DMS53 (cell line): Measurements from ENCODE around the gene NPHP4.

Experiments
- DNase-seq: peaks from one replicate; lab custom pipeline; 2025; lab: John Stamatoyannopoulos, UW

The NPHP4 gene

DNA sequence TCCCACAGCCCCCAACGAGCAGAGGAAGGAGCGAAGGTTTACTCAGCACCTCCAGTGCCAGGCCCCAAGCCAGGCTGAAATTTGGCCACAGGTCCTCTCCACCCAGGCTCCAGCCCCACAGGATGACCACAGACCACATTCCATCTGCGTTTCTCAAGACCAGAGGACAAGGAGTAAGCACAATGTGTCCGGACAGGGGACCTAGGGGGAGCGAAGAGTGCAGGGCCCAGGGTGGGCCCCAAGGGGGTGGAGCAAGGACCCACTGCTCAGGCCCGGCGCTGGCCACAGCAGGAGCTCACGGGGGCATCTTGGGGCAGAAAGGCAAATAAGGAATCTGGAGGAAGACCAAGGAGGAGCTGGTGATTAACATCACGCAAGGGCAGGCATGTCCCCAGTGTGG, 100.5 kb downstream of the NPHP4 start:
- DNase-seq = no peak

DNA sequence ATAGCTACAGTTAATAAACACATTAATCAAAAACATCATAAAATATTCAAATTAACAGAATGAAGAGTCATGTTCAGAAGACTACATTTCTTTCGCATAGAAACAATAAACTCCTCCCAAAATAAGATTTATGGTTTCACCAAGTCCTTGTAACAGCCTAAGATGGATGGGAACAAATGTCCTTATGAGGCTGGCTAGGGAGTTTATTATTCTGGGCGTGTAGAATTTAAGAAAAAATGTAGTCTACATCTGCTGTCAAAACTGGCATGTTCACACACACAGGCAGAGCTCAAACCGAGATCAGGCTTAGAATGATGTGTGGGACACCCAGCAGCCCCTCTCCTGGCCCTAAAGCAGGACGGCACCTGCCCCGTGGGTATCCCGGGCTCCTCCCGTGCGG, 101.1 kb downstream of the NPHP4 start:
- no peak for DNase-seq

- no peak for DNase-seq
These were observed 101.7 kb downstream of the NPHP4 start for GRCh38 chr1:5890346-5891106.

DNA sequence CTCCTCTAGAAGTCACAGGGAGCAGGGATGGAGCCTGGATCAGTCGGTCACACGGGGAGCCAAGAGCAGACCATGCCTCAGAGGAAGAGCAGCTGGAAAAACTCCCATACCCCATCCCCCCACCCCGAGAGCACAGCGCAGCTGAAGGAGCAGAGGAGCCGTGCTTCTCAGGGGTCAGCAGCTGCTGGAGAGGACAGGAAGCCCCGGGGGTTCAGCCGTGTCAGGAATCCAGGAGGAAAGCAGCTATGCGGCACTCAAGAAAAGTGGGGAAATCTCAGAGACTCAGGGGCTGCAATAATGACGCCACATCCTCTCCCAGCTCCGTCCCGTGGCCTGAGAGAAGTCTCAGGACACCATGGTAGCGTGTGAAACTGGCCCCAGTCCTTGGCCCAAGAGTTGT, 102.3 kb downstream of the NPHP4 start:
- no peak for DNase-seq

DNA sequence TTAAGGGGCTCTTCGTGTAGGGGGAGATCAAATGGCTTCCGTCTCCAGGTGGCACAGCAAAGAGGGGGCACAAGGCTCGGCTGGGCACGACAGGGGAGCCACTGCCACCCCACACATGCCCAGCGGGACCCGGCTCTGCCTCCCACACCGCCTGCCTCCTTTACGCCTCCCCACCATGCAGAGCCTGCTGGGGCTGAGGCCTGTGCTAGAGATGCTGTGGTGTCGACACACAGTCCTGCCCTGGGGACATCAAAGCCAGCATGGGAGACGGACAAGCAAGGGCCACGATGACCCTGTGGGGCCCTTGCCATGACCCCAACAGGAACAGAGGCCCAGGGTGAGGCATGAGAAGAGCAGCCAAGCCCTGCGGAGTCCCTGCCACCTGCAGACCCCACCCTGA, 102.8 kb downstream of the NPHP4 start:
- DNase-seq = no peak

GRCh38 chr1:5888606-5889211, 103.5 kb downstream of the NPHP4 start:
- DNase-seq = no peak

- DNase-seq = no peak
These were observed 104.3 kb downstream of the NPHP4 start for GRCh38 chr1:5887971-5888361.

GRCh38 chr1:5887349-5887970, 104.8 kb downstream of the NPHP4 start:
- no peak for DNase-seq

- no peak for DNase-seq
These were observed 105.5 kb downstream of the NPHP4 start for GRCh38 chr1:5886541-5887348.

DNA sequence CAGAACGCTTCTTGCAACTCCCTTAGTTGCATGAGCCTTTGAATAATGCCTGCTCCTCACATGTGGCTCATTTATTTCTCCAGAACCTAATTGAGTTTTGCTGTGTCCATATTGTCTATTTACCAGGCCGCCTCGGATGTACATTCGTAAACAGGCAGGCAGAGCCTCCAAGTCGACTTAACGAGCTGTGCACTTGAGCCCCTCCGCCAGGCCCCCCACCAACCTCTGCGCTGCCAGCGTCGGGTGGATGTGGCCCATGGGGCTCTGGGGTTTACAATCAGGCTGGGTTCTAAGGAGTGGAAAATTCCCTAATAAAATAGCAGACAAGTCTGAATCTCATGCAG, 106.1 kb downstream of the NPHP4 start:
- DNase-seq = no peak

GRCh38 chr1:5885471-5886139, 106.6 kb downstream of the NPHP4 start:
- DNase-seq = no peak

- no peak for DNase-seq
These were observed 108.1 kb downstream of the NPHP4 start for GRCh38 chr1:5884110-5884509.

GRCh38 chr1:5883129-5884048, 108.8 kb downstream of the NPHP4 start:
- DNase-seq = no peak

- DNase-seq = no peak
These were observed 109.7 kb downstream of the NPHP4 start for GRCh38 chr1:5882367-5883128.

DNA sequence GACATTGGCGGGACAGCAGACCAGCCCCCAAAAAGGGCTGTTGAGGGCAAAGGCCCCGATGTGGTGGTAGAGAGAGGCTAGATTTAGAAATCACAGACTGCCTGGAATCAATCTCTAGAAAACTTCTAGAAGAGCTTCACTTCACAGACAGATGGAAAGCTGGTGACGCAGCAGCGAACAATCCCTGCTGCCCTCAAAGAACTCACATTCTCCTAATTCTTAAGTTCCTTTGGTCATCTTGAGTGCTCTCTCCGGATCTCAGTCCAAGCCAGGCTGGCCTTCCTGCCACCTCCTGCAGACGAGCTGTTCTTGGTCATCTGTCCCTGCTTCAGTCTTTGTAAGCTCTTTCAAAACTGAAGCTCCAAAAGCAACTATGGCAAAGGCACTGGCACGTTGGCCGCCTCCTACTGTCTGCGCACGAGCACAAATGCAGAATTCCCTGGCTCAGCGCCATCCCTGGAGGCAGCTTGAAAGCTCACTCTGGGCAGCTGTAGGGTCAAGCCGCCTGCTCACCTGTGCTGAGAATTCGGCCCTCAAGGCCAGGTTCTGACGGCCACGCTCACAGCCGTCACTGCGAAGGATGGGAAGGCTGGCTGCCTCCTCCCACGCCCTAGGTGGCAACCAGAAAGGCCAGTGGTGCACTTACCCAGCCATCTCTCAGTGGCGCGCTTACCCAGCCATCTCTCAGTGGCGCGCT, 110.6 kb downstream of the NPHP4 start:
- DNase-seq = no peak

DNA sequence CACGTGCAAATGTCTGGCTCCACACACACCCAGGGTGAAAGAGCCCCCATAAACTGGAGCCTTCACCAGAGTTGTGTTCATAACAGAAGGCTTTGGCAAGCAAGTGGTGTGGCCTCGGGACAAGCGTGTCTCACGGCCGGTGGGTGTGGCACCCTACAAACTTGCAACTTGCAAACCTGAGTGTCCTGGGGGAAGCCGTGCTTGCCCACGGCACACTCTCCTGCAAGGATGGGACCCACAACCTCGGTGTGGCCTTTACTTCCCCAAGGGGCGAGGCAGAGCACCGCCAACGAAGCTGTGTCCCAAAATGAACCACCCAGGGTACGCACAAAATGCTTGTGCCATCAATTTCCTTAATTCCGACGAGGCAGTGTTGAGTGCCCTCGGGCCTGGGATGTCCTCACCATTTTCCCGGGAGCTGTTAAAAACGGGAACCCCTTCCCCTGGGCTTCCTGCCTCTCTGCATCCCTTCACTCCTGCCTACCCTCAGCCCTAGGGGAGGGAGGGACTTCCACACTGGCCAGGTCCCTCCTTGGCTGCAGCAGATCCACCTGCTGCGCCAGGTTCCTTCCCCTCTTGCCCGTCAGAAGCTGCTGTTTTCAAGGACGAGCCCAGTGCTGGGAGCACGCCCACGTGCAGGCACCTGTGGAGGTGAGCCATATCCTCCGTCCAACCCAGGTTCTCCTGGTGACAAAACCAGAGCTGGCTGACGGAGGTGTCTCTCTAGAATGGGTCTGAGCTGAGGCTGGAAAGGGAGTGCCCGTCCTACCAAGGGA, 111.4 kb downstream of the NPHP4 start:
- DNase-seq = no peak

DNA sequence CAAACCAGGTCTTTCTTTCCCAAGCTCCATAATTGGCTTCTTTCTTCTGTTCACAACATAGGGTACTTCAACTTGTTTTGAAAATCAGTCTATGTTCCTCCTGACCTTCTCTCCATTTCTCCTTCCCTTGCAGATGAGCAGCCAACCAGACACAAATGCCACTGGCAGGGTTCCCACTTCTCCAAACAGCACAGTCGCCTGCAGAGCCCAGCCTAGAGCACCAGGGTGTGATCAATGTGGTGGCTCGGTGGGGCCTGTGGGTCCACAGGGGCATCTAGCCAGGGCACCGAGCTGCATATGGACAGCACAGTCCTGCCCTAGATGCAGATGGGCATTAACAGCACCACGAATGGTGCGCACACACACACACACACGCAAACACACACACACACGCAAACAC, 112.8 kb downstream of the NPHP4 start:
- DNase-seq = no peak

GRCh38 chr1:5878971-5879370, 113.3 kb downstream of the NPHP4 start:
- DNase-seq = no peak
